IMR-90 (cell line): ENCODE data around the gene MLLT10. TPM values are rescaled to one million over a fixed set of nuclear protein-coding genes. Genes with fewer than 3 reads are reported as not detected.

ENCODE experiments used
- ATAC-seq: fragments of 200-7000 bp; cut with Tn5 transposase; 2 replicates; pipeline ENCODE4 v1.9.1; 2020; ENCODE audit warnings: low read depth, mild to moderate bottlenecking, moderate library complexity
- BruUV-seq: library from RNA; stranded (reverse); fragments of 400-500 nt; replicated peaks from 2 replicates; lab custom pipeline; 2021; lab: Mats Ljungman, UMichigan
- CTCF ChIA-PET: fragments of 300-600 bp; formaldehyde crosslinking; extraction: SDS; loops from one replicate; lab custom pipeline; 2021; ENCODE audit warnings: antibody characterized with exemption; lab: Yijun Ruan, JAX
- POLR2A ChIA-PET: fragments of 300-600 bp; sonication (Branson Sonifier 250); formaldehyde crosslinking; loops from one replicate; lab custom pipeline; 2022; ENCODE audit warnings: antibody characterized with exemption; ENCODE audit not compliant: unreplicated experiment; lab: Charles Lee
- DNase-seq: peaks from one replicate; pipeline ENCODE4 v3.0.0; 2013
- H2AFZ ChIP-seq: replicated peaks from 2 replicates; pipeline ENCODE3; 2013; ENCODE audit warnings: low read length, mild to moderate bottlenecking; ENCODE audit not compliant: poor library complexity
- H2AK5ac ChIP-seq: 2 replicates; pipeline ENCODE4 v1.6.1; 2013; ENCODE audit warnings: low read depth, low read length, inconsistent platforms
- H2AK9ac ChIP-seq: replicated peaks from 2 replicates; pipeline ENCODE3; 2013; ENCODE audit warnings: mild to moderate bottlenecking, low read depth, low read length, moderate library complexity; ENCODE audit not compliant: poor library complexity
- H2BK120ac ChIP-seq: 2 replicates; pipeline ENCODE4 v1.6.1; 2013; ENCODE audit warnings: low read depth, low read length, inconsistent platforms
- H2BK15ac ChIP-seq: 3 replicates; pipeline ENCODE4 v1.6.1; 2013; ENCODE audit warnings: low read depth, low read length, inconsistent platforms
- H2BK20ac ChIP-seq: 2 replicates; pipeline ENCODE4 v1.6.1; 2013; ENCODE audit warnings: low read depth, mild to moderate bottlenecking, inconsistent platforms, low read length, moderate library complexity
- H2BK5ac ChIP-seq: 2 replicates; pipeline ENCODE4 v1.6.1; 2013; ENCODE audit warnings: mild to moderate bottlenecking, low read depth, low read length, inconsistent platforms; ENCODE audit not compliant: poor library complexity, severe bottlenecking
- H3K14ac ChIP-seq: replicated peaks from 2 replicates; pipeline ENCODE4 v1.6.1; 2013; ENCODE audit warnings: low read depth, low read length, inconsistent platforms
- H3K18ac ChIP-seq: 2 replicates; pipeline ENCODE4 v1.6.1; 2013; ENCODE audit warnings: low read depth, low read length, control low read depth
- H3K23ac ChIP-seq: 2 replicates; pipeline ENCODE4 v1.6.1; 2013; ENCODE audit warnings: low read depth, low read length, inconsistent platforms
- H3K27ac ChIP-seq: 2 replicates; pipeline ENCODE4 v1.5.1; 2013; ENCODE audit warnings: mild to moderate bottlenecking, control low read depth, low read length; ENCODE audit not compliant: insufficient read depth
- H3K27me3 ChIP-seq: 2 replicates; pipeline ENCODE4 v1.6.1; 2013; ENCODE audit warnings: low read length; ENCODE audit not compliant: control insufficient read depth, insufficient read depth
- H3K36me3 ChIP-seq: 2 replicates; pipeline ENCODE4 v1.6.1; 2013; ENCODE audit warnings: low read length, mixed read lengths; ENCODE audit not compliant: control insufficient read depth, insufficient read depth
- H3K4ac ChIP-seq: 2 replicates; pipeline ENCODE4 v1.6.1; 2013; ENCODE audit warnings: low read depth, low read length, inconsistent platforms
- H3K4me1 ChIP-seq: 2 replicates; pipeline ENCODE4 v1.6.1; 2013; ENCODE audit warnings: low read length, mixed read lengths; ENCODE audit not compliant: control insufficient read depth, insufficient read depth
- H3K4me2 ChIP-seq: 2 replicates; pipeline ENCODE4 v1.6.1; 2013; ENCODE audit warnings: low read depth, mild to moderate bottlenecking, control low read depth, low read length, moderate library complexity
- H3K4me3 ChIP-seq: 2 replicates; pipeline ENCODE4 v1.5.1; 2013; ENCODE audit warnings: low read depth, mild to moderate bottlenecking, control low read depth, low read length, moderate library complexity; ENCODE audit not compliant: insufficient read depth
- H3K56ac ChIP-seq: 2 replicates; pipeline ENCODE4 v1.6.1; 2013; ENCODE audit warnings: low read length, inconsistent platforms; ENCODE audit not compliant: insufficient read depth; ENCODE audit errors: extremely low read depth
- H3K79me1 ChIP-seq, 2 experiments: 2 replicates each; pipeline ENCODE4 v1.6.1; 2013; ENCODE audit warnings: low read length in 2 of 2, inconsistent platforms in 1 of 2, low read depth in 1 of 2
- H3K9ac ChIP-seq: 2 replicates; pipeline ENCODE4 v1.6.1; 2013; ENCODE audit warnings: low read depth, low read length, control low read depth
- H3K9me1 ChIP-seq: 2 replicates; pipeline ENCODE4 v1.6.1; 2013; ENCODE audit warnings: low read length, inconsistent platforms; ENCODE audit not compliant: insufficient read depth
- H3K9me3 ChIP-seq: 2 replicates; pipeline ENCODE4 v1.6.1; 2013; ENCODE audit warnings: low read length; ENCODE audit not compliant: control insufficient read depth, insufficient read depth
- H4K20me1 ChIP-seq: 2 replicates; pipeline ENCODE4 v1.6.1; 2013; ENCODE audit warnings: low read length, inconsistent platforms; ENCODE audit not compliant: insufficient read depth
- H4K5ac ChIP-seq: 2 replicates; pipeline ENCODE4 v1.6.1; 2013; ENCODE audit warnings: mild to moderate bottlenecking, low read depth, low read length, control low read depth
- H4K8ac ChIP-seq, 2 experiments: 2 replicates each; pipeline ENCODE4 v1.6.1; 2013; ENCODE audit warnings: low read depth in 2 of 2, low read length in 2 of 2, control low read depth in 1 of 2, inconsistent platforms in 1 of 2
- H4K91ac ChIP-seq: 2 replicates; pipeline ENCODE4 v1.6.1; 2013; ENCODE audit warnings: low read depth, low read length, inconsistent platforms; ENCODE audit not compliant: insufficient read depth
- MAFK ChIP-seq: IDR thresholded peaks from 2 replicates; pipeline ENCODE4 v1.6.1; 2012; ENCODE audit warnings: low read depth, low read length, improper control_type of control experiment
- RCOR1 ChIP-seq: IDR thresholded peaks from 2 replicates; pipeline ENCODE4 v1.6.1; 2012; ENCODE audit warnings: mild to moderate bottlenecking, low read length, improper control_type of control experiment; ENCODE audit not compliant: insufficient replicate concordance
- RFX5 ChIP-seq: IDR thresholded peaks from 2 replicates; pipeline ENCODE4 v1.8.0; 2012; ENCODE audit warnings: low read depth, mild to moderate bottlenecking, low read length, moderate library complexity
- WGBS, 2 experiments: methylation state at CpG; one replicate each; pipeline versions ENCODE4 v1.1.5 to v1.1.7; 2013; ENCODE audit warnings: missing lambda C conversion rate in 2 of 2; ENCODE audit not compliant: insufficient read length in 1 of 2; ENCODE audit errors: extremely low coverage in 2 of 2; 5-methylcytosine and 5-hydroxymethylcytosine counted together
- dilution Hi-C: fragments of 300-500 bp; cut with HindIII; formaldehyde crosslinking; loops from one replicate; pipeline ENCODE4 v1.14.3; 2018; ENCODE audit warnings: low sequenced_read_pairs; ENCODE audit not compliant: unreplicated experiment
- in situ Hi-C: fragments of 300-500 bp; cut with MboI; formaldehyde crosslinking; loops from 3 replicates; pipeline ENCODE4 v1.14.3; 2019; ENCODE audit warnings: low sequenced_read_pairs, inconsistent platforms, mixed read lengths
- intact Hi-C: fragments of 100-400 bp; cut with micrococcal nuclease; formaldehyde crosslinking; loops from 2 replicates; pipeline ENCODE4 v1.10.0; 2022
- polyA plus RNA-seq, 3 experiments: library from polyadenylated mRNA; depleted of rRNA; stranded (reverse); fragments of >200 nt; gene quantifications; 2 replicates each; pipeline ENCODE4 v1.2.3, GENCODE V29; 2012; ENCODE audit warnings: low replicate concordance in 1 of 3
- total RNA-seq: library from RNA; depleted of rRNA; stranded (reverse); fragments of >200 nt; gene quantifications from 2 replicates; pipeline ENCODE4 v1.2.3, GENCODE V29; 2012

Gene MLLT10
- total and polyA plus RNA-seq, 2 of the 4 experiments (the other 2 are of a cell fraction): 22.5 to 29.0 TPM

DNA sequence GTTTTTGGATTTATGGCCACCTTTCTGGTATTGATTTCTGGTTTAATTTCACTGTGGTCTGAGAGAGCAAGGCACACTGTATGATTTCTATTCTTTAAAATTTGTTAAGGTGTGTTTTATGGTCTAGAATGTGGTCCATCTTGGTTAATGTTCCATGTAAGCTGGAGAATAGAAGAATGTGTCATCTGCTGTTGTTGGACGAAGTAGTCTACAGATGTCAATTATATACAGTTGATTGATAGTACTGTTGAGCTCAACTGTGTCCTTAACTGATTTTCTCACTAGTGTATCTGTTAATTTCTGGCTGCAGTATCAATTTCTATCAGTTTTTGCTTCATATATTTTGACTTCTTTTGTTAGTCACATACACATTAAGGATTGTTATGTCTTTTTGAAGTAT is 127.1 kb downstream of the MLLT10 start:
- BruUV-seq: no TSS peak
- H3K27ac ChIP-seq: no peak overlapping the region
- H3K18ac ChIP-seq: no peak overlapping the region
- H3K14ac ChIP-seq: no peak overlapping the region
- H2BK5ac ChIP-seq: no peak overlapping the region
- H3K4ac ChIP-seq: no peak overlapping the region
- no peak overlapping the region for H2BK120ac ChIP-seq
- H2BK15ac ChIP-seq: no peak overlapping the region
- no peak overlapping the region for H3K4me2 ChIP-seq
- no peaks in the 10 kb centered on the region; the same call in 1 of the 2 replicates for H3K9me1 ChIP-seq
- ChIA-PET POLR2A (no interaction called here), CTCF (no interaction called here)
- WGBS, 2 experiments: 100% methylated on average over 1 of the region's 1 CpG; no CpG with 5 or more reads in 1 of the 2 experiments
- no peaks in the 10 kb centered on the region for H3K27me3 ChIP-seq
- dilution Hi-C loops: no loop called here
- no peak overlapping the region for H3K56ac ChIP-seq
- no peaks in the 10 kb centered on the region for H3K9me3 ChIP-seq
- H3K4me1 ChIP-seq: no peaks in the 10 kb centered on the region
- no peak for TF ChIP-seq RFX5
- no peak for TF ChIP-seq RCOR1
- TF ChIP-seq MAFK: no peak
- H3K23ac ChIP-seq: no peak overlapping the region
- H2AK5ac ChIP-seq: no peak overlapping the region
- no peak overlapping the region for H4K8ac ChIP-seq
- H3K36me3 ChIP-seq: peaks cover 2% of the 10 kb centered on the region; the same call in 1 of the 2 replicates
- no peak overlapping the region for H3K9ac ChIP-seq
- H4K20me1 ChIP-seq: peaks cover 5% of the 10 kb centered on the region; the same call in 1 of the 2 replicates
- no peak for DNase-seq
- no peak overlapping the region for H2BK20ac ChIP-seq
- no peak overlapping the region for H2AFZ ChIP-seq
- H4K91ac ChIP-seq: no peak overlapping the region
- intact Hi-C loops: no loop called here
- in situ Hi-C loops: no loop called here
- no peak overlapping the region for H2AK9ac ChIP-seq
- H3K4me3 ChIP-seq: no peak overlapping the region
- ATAC-seq: no peak
- peaks cover 21 to 55% of the 10 kb centered on the region in 2 experiments for H3K79me1 ChIP-seq
- no peak overlapping the region for H4K5ac ChIP-seq
